Uterus (tissue), 4 donors: Measurements from ENCODE around the gene METTL24. TPM values are rescaled to one million over a fixed set of nuclear protein-coding genes. Genes with fewer than 3 reads are reported as not detected.

Experiments
- DNase-seq, 2 donors: peaks; one replicate each; pipeline ENCODE4 v3.0.0-alpha.2; 2019 to 2020
- H3K27ac ChIP-seq, 2 donors: fragments of 200-600 bp; sonication (generic); 1 replicate in 1 of 2; 2 replicates in 1 of 2; pipeline ENCODE4 v1.5.1; 2016 to 2018
- H3K27me3 ChIP-seq, 2 donors: fragments of 200-600 bp; sonication (generic); one replicate each; pipeline ENCODE4 v1.5.1; 2018 to 2019; ENCODE audit warnings: control low read depth in 1 of 2
- H3K36me3 ChIP-seq, 2 donors: fragments of 200-600 bp; sonication (generic); one replicate each; pipeline ENCODE4 v1.5.1; 2019; ENCODE audit warnings: control low read depth in 1 of 2
- H3K4me1 ChIP-seq, 2 donors: fragments of 200-600 bp; sonication (generic); one replicate each; pipeline ENCODE4 v1.5.1; 2018 to 2019; ENCODE audit warnings: control low read depth in 1 of 2
- H3K4me3 ChIP-seq, 2 donors: fragments of 200-600 bp; sonication (generic); 1 replicate in 1 of 2; 2 replicates in 1 of 2; pipeline ENCODE4 v1.5.1; 2018 to 2019; ENCODE audit warnings: mild to moderate bottlenecking in 1 of 2
- H3K9me3 ChIP-seq, 2 donors: fragments of 200-600 bp; sonication (generic); one replicate each; pipeline ENCODE4 v1.5.1; 2019; ENCODE audit warnings: control low read depth in 1 of 2
- CTCF ChIP-seq, 4 experiments: fragments of 200-600 bp in 2 of 4; fragments of 450-650 bp in 2 of 4; sonication (generic) in 2 of 4; IDR thresholded peaks; one replicate each; pipeline ENCODE4 v1.5.1; 2016 to 2019; ENCODE audit warnings: antibody characterized with exemption in 4 of 4, mild to moderate bottlenecking in 2 of 4, moderate library complexity in 1 of 4
- POLR2A ChIP-seq, 2 donors: fragments of 450-650 bp; IDR thresholded peaks; one replicate each; pipeline ENCODE4 v1.6.1; 2016; ENCODE audit warnings: antibody characterized with exemption in 2 of 2, mild to moderate bottlenecking in 1 of 2, moderate library complexity in 1 of 2
- intact Hi-C: fragments of 100-400 bp; cut with DNase I; formaldehyde crosslinking; loops from one replicate; pipeline ENCODE4 v1.15.1; 2023; ENCODE audit warnings: low total_unique reads
- total RNA-seq, 4 donors: library from RNA; depleted of rRNA in 3 of 4; stranded (reverse); fragments of >200 nt in 3 of 4; gene quantifications; one replicate each; pipeline versions ENCODE4 v1.1.0 to v1.2.4, GENCODE V29; 2014 to 2023
- donor health status: DM: yes; HTN: yes; CAD: no.

METTL24 gene
- total RNA-seq, 4 donors from 2014 or later: 18.0 to 47.2 (median 30.7) TPM; not detected in 1

- Histone ChIP-seq H3K36me3 (no peaks in the 10 kb centered on the region), H3K9me3 (no peaks in the 10 kb centered on the region), H3K27ac (no peak overlapping the region), H3K27me3 (no peaks in the 10 kb centered on the region), H3K4me1 (no peaks in the 10 kb centered on the region), H3K4me3 (no peak overlapping the region)
- intact Hi-C loops: no loop called here
- TF ChIP-seq CTCF (IDR thresholded peaks at IDR 0.05) (no peak), POLR2A (IDR thresholded peaks at IDR 0.05) (no peak)
- no peak for DNase-seq
Measured at GRCh38 chr6:110368284-110368683, 10.1 kb upstream of the METTL24 start.

- Histone ChIP-seq H3K9me3 (no peaks in the 10 kb centered on the region), H3K27me3 (no peaks in the 10 kb centered on the region), H3K4me1 (no peaks in the 10 kb centered on the region), H3K27ac (no peak overlapping the region), H3K4me3 (no peak overlapping the region), H3K36me3 (no peaks in the 10 kb centered on the region)
- intact Hi-C loops: no loop called here
- TF ChIP-seq POLR2A (IDR thresholded peaks at IDR 0.05) (no peak), CTCF (IDR thresholded peaks at IDR 0.05) (no peak)
- no peak for DNase-seq
Measured at GRCh38 chr6:110367825-110368224, 9.7 kb upstream of the METTL24 start.

GRCh38 chr6:110366975-110367374 is 8.8 kb upstream of the METTL24 start:
- TF ChIP-seq CTCF (IDR thresholded peaks at IDR 0.05) (no peak), POLR2A (IDR thresholded peaks at IDR 0.05) (no peak)
- DNase-seq: no peak
- no peak overlapping the region for H3K4me3 ChIP-seq
- no peaks in the 10 kb centered on the region for H3K4me1 ChIP-seq
- intact Hi-C loops: no loop called here
- H3K36me3 ChIP-seq: no peaks in the 10 kb centered on the region
- no peaks in the 10 kb centered on the region for H3K27me3 ChIP-seq
- no peak overlapping the region for H3K27ac ChIP-seq
- no peaks in the 10 kb centered on the region for H3K9me3 ChIP-seq

- Histone ChIP-seq H3K36me3 (no peaks in the 10 kb centered on the region), H3K27me3 (no peaks in the 10 kb centered on the region), H3K27ac (no peak overlapping the region), H3K4me3 (no peak overlapping the region), H3K4me1 (no peaks in the 10 kb centered on the region), H3K9me3 (no peaks in the 10 kb centered on the region)
- no peak for DNase-seq
- TF ChIP-seq CTCF (IDR thresholded peaks at IDR 0.05) (no peak), POLR2A (IDR thresholded peaks at IDR 0.05) (no peak)
- intact Hi-C loops: no loop called here
Measured at GRCh38 chr6:110366256-110366655, 8.1 kb upstream of the METTL24 start.

- Histone ChIP-seq H3K9me3 (no peaks in the 10 kb centered on the region), H3K27ac (no peak overlapping the region), H3K4me3 (no peak overlapping the region), H3K4me1 (no peaks in the 10 kb centered on the region), H3K36me3 (no peaks in the 10 kb centered on the region), H3K27me3 (no peaks in the 10 kb centered on the region)
- no peak for DNase-seq
- intact Hi-C loops: no loop called here
- TF ChIP-seq POLR2A (IDR thresholded peaks at IDR 0.05) (no peak), CTCF (IDR thresholded peaks at IDR 0.05) (no peak)
Measured at GRCh38 chr6:110364364-110365105, 6.4 kb upstream of the METTL24 start.
